HG03558 (cell line): ENCODE results near the gene ITPKA.

ENCODE experiments used
- ATAC-seq: cut with Tn5 transposase; IDR thresholded peaks from one replicate; pipeline ENCODE4 v1.9.1; 2021; ENCODE audit warnings: moderate number of reproducible peaks; ENCODE audit not compliant: unreplicated experiment; ENCODE audit errors: extremely low read depth

ITPKA gene

GRCh38 chr15:41489641-41490040, 4.0 kb upstream of the ITPKA start:
- ATAC-seq, result no peak

DNA sequence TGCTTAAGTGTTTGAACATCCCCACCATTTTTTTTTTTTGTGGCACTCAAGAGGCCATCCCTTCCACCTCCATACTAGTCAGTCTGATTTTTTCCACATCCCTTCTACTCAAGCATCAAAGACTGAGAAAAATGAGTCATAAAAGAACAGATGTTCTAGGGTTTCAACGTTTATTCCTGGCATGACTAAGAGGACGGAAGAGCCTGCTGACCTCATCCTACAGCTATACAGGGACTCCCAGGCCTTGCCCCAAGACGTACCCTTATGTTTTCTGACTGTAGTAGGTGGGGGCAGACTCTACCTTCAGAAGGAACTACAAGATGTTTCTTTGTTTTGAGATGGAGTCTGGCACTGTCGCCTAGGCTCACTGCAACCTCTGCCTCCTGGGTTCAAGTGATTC, 3.3 kb upstream of the ITPKA start:
- no peak for ATAC-seq

- ATAC-seq, result no peak
Measured at GRCh38 chr15:41491889-41492288, 1.8 kb upstream of the ITPKA start.

- ATAC-seq, result no peak
Measured at GRCh38 chr15:41492597-41493204, 973 bp upstream of the ITPKA start.

DNA sequence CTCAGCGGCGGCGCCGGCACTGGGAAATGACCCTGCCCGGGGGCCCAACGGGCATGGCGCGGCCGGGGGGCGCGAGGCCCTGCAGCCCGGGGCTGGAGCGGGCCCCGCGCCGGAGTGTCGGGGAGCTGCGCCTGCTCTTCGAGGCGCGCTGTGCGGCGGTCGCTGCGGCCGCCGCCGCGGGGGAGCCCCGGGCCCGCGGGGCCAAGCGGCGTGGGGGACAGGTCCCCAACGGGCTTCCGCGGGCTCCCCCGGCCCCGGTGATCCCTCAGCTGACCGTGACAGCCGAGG, 172 bp downstream of the ITPKA start:
- ATAC-seq, result no peak

GRCh38 chr15:41494190-41494921, 682 bp downstream of the ITPKA start:
- ATAC-seq, result no peak

- no peak for ATAC-seq
Measured at GRCh38 chr15:41494922-41495735, 1.5 kb downstream of the ITPKA start.

DNA sequence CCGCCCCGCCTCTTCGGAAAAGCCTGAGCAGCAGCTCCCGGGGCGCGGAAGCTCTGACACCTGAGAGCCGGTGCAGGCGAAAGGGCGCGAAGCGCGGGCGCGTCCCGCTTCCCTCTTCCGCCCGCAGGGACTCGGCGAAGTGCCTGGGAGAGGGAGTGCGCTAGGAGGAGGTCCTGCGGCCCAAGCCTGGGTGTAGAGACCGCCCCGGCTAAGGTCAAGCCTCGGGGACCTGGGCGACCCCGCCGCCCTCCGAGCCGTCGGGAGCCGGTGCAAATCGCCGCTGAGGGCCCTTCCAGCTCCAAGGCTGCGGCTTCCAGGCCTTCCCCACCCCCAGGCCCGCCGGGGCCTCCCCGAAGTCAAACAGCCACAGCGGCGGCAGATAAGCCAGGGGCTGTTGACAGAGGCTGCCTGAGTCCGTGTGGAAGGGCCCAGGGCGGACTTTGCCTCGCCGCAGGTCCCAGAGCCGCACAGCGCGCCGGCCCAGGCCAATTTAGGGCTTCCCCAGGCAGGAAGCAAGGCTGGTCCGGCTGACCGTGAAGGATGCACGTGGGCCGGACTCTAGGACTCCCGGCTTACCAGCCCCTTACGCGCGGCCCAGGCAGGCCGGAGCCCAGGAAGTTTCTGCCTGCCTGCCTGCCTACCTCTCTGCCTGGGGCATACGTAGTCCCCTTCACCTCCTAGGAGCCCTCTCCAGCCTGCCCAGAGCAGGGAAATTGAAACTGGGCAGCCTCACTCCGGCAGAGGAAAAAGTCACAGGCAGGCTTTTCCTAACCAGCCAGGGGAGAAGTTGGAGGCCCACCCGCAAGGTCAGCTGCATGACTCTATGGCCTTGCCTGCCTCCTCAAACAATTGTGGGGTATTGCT, 2.3 kb downstream of the ITPKA start:
- no peak for ATAC-seq

GRCh38 chr15:41498657-41499056, 5.0 kb downstream of the ITPKA start:
- ATAC-seq, result no peak

DNA sequence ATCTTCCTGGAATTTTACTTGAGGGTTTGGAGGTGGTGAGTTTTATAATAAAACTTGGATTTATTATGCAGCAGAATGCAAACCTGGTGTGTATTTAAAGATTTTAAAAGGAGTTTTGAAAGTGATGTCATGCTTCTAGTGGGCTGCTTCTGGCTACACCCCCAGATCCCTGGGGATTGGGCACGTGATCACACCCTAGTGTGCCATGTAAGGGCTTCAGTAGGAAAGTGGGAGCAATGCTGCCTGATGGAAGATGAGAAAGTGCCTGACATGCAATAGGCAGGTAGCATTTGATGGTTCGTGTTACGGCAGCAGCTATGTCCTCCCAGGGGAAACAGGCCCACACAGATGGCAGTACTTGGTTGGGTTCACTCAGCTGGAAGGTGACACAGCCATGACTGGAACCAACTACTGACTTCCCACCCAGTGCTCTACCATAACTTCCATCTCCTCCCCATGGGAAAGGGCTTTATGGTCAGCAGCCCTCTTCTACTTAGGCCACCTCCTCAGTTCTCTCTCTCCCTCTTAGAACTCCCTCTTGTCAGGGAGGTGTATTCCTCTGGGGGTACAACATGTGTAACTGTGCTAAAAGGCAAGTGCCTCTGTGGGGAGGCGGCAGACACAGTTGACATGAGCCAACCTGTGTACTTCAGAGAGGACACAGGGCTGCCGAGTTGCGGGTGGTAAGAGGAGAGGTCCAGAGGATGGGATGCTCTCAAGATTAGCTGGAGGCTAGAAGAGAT, 5.6 kb downstream of the ITPKA start:
- ATAC-seq, result no peak

GRCh38 chr15:41501191-41501917, 7.7 kb downstream of the ITPKA start:
- ATAC-seq, result no peak

GRCh38 chr15:41501931-41502794, 8.5 kb downstream of the ITPKA start:
- no peak for ATAC-seq

- no peak for ATAC-seq
Measured at GRCh38 chr15:41502795-41503668, 9.4 kb downstream of the ITPKA start.

- no peak for ATAC-seq
Measured at GRCh38 chr15:41503669-41504010, 10.0 kb downstream of the ITPKA start.

GRCh38 chr15:41504751-41505492, 11.2 kb downstream of the ITPKA start:
- ATAC-seq, result no peak

DNA sequence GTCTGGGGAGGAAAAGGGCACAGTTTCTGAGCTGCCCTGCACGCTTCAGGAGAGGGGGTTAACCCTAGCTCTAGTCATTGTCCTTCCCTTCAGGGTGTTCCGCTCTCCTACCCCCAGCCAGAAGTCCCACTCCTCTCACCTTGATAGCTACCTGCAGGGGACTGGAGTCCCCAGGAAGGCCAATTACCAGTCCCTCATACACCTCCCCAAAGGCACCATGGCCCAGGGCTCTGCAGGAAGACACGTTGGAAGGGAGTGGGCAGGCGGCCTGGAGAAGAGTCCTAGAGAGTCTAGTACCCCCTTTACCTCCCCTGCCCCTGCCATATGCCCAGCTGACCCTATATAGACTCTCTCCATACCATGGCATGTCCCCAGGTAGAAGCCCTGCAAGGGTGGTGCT, 12.1 kb downstream of the ITPKA start:
- no peak for ATAC-seq

- no peak for ATAC-seq
Measured at GRCh38 chr15:41506796-41507341, 13.2 kb downstream of the ITPKA start.
